Kidney (tissue), 14 donors: ENCODE results near the gene NUP62. TPM values are rescaled to one million over a fixed set of nuclear protein-coding genes. Genes with fewer than 3 reads are reported as not detected.
"Not testable (repeated sequence)": the region's sequence is repeated elsewhere in the genome, so short reads cannot be mapped to it uniquely, and the experiment has no call there.

ENCODE experiments used
- DNase-seq, 5 donors: peaks; one replicate each; pipeline ENCODE4 v3.0.0-alpha.2; 2013 to 2020
- FAIRE-seq: peaks from 2 replicates; lab custom pipeline; 2012; peaks lifted over from hg19 to GRCh38; lab: Jason Lieb, UNC
- H3K27ac ChIP-seq, 2 donors: one replicate each; pipeline ENCODE4 v1.7.0; 2013; ENCODE audit warnings: low read depth in 2 of 2, low read length in 2 of 2, inconsistent platforms in 1 of 2
- H3K27me3 ChIP-seq: one replicate; pipeline ENCODE4 v1.7.1; 2013; ENCODE audit warnings: low read length, inconsistent platforms; ENCODE audit not compliant: control insufficient read depth, insufficient read depth
- H3K36me3 ChIP-seq, 3 donors: one replicate each; pipeline versions ENCODE4 v1.7.0 to v1.7.1; 2013; ENCODE audit warnings: low read length in 3 of 3, control low read depth in 1 of 3, inconsistent platforms in 1 of 3; ENCODE audit not compliant: insufficient read depth in 3 of 3, control insufficient read depth in 2 of 3
- H3K4me1 ChIP-seq, 3 donors: one replicate each; pipeline versions ENCODE4 v1.7.0 to v1.7.1; 2013; ENCODE audit warnings: low read length in 3 of 3, inconsistent platforms in 1 of 3, low read depth in 1 of 3; ENCODE audit not compliant: control insufficient read depth in 2 of 3, insufficient read depth in 2 of 3
- H3K4me3 ChIP-seq, 3 donors: one replicate each; pipeline versions ENCODE4 v1.7.0 to v1.8.1; 2013; ENCODE audit warnings: low read length in 3 of 3, control low read depth in 1 of 3, inconsistent platforms in 1 of 3
- H3K9ac ChIP-seq, 3 donors: one replicate each; pipeline versions ENCODE4 v1.7.0 to v1.7.1; 2013; ENCODE audit warnings: low read length in 3 of 3, control low read depth in 1 of 3, inconsistent platforms in 1 of 3
- H3K9me3 ChIP-seq, 3 donors: one replicate each; pipeline versions ENCODE4 v1.7.0 to v1.7.1; 2013; ENCODE audit warnings: low read length in 3 of 3, control low read depth in 1 of 3, inconsistent platforms in 1 of 3; ENCODE audit not compliant: control insufficient read depth in 2 of 3, insufficient read depth in 1 of 3
- CTCF ChIP-seq: IDR thresholded peaks from 3 replicates; pipeline ENCODE4 v1.5.1; 2012; ENCODE audit warnings: mild to moderate bottlenecking, moderate library complexity, borderline replicate concordance; ENCODE audit not compliant: insufficient read depth; ENCODE audit errors: extremely low read depth
- intact Hi-C: fragments of 100-400 bp; cut with DNase I; formaldehyde crosslinking; loops from one replicate; pipeline ENCODE4 v1.11.1; 2022
- polyA plus RNA-seq: library from polyadenylated mRNA; stranded (reverse); fragments of 350-450 nt; fragmentation: Illumina TruSeq; extraction: RNeasy Lipid Tissue Mini Kit (QIAGEN cat#74804); gene quantifications from one replicate; pipeline ENCODE4 v1.2.3, GENCODE V29; 2014; ENCODE audit warnings: low read depth, low replicate concordance; ENCODE audit not compliant: insufficient read depth
- total RNA-seq: library from RNA; stranded (reverse); fragmentation: NEBNext Ultra II Directional; extraction: Animal tissue kit (Norgen Biotek cat#: 25700); gene quantifications from one replicate; pipeline ENCODE4 v1.2.1, GENCODE V29; 2021
- donor health status: control.
- donor health status: control.
- donor health status: control.
- donor health status: control.
- donor health status: control.
- donor health status: DM: yes; HTN: yes; CAD: no.
- donor health status: Normal renal cell carcinoma (clear cell type).

NUP62 gene
- total and polyA plus RNA-seq, 2 donors from 2014 or later: 17.1 to 39.0 TPM

DNA sequence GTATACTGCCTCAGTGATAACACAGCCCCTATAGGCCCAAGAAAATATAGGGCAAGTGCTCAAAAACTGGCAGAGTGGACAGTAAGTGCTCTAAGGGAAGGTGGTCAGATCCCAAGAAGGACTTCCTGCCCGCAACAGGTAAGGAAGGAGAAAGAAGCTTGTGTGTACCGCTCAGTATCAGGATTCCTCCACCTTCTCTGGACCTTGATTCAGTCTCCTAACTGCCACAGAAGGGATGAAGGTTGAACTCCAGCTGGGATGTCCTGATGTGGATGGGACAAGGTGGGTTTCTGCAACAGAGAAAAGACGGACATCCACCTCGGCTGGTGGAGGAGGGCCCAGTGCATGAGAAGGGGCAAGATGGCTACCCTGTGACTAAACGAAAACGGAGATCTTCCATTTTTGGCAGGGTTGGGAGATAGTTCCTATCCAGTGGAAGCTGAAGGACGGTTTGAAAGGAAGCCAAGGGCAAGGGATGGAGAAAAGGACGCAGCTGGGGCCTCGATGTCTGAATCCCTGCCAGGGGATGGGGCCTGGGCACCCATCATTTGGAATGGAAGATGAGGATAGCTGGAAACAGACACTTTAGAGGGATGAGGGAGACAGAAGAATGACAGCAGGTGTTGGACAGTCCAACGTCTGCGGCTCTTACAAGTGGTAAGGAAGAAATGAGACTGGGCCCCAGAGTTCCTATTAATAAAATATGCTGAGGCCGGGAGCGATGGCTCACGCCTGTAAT, 1.6 kb downstream of the NUP62 start:
- Histone ChIP-seq H3K4me1 (peaks cover 3 to 12% (median 4%) of the 10 kb centered on the region in 3 donors), H3K36me3 (peaks cover 2 to 6% (median 6%) of the 10 kb centered on the region in 3 donors)
- no peak for FAIRE-seq

DNA sequence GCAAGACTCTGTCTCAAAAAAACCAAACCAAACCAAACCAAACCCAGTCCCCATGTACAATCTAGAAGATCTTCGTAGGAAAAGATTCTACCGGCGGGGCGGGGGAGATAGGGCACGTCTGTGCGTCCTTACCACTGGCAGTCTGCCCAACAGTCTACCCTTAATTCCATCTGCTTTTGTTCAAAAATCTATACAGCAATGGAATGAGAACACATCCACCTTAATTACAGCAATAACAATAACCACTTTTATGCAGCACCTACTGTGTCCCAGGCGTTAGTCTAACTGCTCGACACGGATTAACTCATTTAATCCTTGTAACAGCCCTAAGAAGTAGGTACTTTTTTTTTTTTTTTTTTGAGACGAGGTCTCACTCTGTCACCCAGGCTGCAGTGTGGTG, 2.8 kb downstream of the NUP62 start:
- Histone ChIP-seq H3K4me3 (no peak overlapping the region), H3K27ac (no peak overlapping the region), H3K9ac (no peak overlapping the region), H3K27me3 (no peaks in the 10 kb centered on the region), H3K36me3 (peaks cover 2 to 6% (median 6%) of the 10 kb centered on the region in 3 donors), H3K4me1 (peaks cover 3 to 12% (median 4%) of the 10 kb centered on the region in 3 donors), H3K9me3 (no peaks in the 10 kb centered on the region)
- TF ChIP-seq CTCF: no peak
- DNase-seq (peak in 1 of 5 donors; percentile 41), FAIRE-seq (no peak)
- intact Hi-C loops: no loop called here

More for the DNA sequence above, 1.6 kb downstream of the NUP62 start:
- peak overlapping the region in 1 of 3 donors; percentile 9 for H3K9ac ChIP-seq
- intact Hi-C loops: no loop called here
- peak overlapping the region in 1 of 3 donors; percentile 4 for H3K4me3 ChIP-seq
- no peaks in the 10 kb centered on the region for H3K9me3 ChIP-seq
- no peaks in the 10 kb centered on the region for H3K27me3 ChIP-seq
- peak in 1 of 5 donors; percentile 59 for DNase-seq
- H3K27ac ChIP-seq: no peak overlapping the region
- TF ChIP-seq CTCF: no peak

- no peaks in the 10 kb centered on the region for H3K9me3 ChIP-seq
- H3K27me3 ChIP-seq: no peaks in the 10 kb centered on the region
- H3K4me3 ChIP-seq: no peak overlapping the region
- H3K27ac ChIP-seq: no peak overlapping the region
- FAIRE-seq (no peak), DNase-seq (no peak)
- H3K36me3 ChIP-seq: peaks cover 2 to 6% (median 6%) of the 10 kb centered on the region in 3 donors
- H3K9ac ChIP-seq: no peak overlapping the region
- no peak for TF ChIP-seq CTCF
- H3K4me1 ChIP-seq: peaks cover 3 to 12% (median 4%) of the 10 kb centered on the region in 3 donors
- intact Hi-C loops: no loop called here
Measured at GRCh38 chr19:49925486-49925885, 3.8 kb downstream of the NUP62 start.

DNA sequence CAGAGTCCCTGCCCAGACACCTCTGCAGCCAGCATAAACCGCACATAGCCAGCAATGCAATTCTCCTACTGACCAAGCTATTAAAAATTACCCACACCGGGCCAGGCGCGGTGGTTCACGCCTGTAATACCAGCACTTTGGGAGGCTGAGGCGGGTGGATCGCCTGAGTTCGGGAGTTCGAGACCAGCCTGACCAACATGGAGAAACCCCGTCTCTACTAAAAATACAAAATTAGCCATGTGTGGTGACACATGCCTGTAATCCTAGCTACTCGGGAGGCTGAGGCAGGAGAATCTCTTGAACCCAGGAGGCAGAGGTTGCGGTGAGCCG, 4.5 kb downstream of the NUP62 start:
- H3K27ac ChIP-seq, FAIRE-seq, H3K9ac ChIP-seq, H3K9me3 ChIP-seq, intact Hi-C loops, H3K4me3 ChIP-seq, H3K36me3 ChIP-seq, H3K27me3 ChIP-seq: not testable (repeated sequence)
- DNase-seq: peak in 1 of 5 donors; percentile 40
- peaks cover 3 to 12% (median 4%) of the 10 kb centered on the region in 3 donors for H3K4me1 ChIP-seq
